Astrocyte (in vitro differentiated cells and primary cell): Measurements from ENCODE around the gene TAF8.

ENCODE experiments used
- EZH2 ChIP-seq: IDR thresholded peaks from 2 replicates; pipeline ENCODE4 v1.6.1; 2012; ENCODE audit warnings: mild to moderate bottlenecking, low read length, inconsistent platforms; ENCODE audit not compliant: insufficient read depth
- TF ChIP-seq, protein P1 (sequence below): IDR thresholded peaks from 2 replicates; pipeline ENCODE4 v1.5.1; 2011; ENCODE audit warnings: low read depth, mild to moderate bottlenecking, inconsistent platforms, low read length, moderate library complexity; ENCODE audit not compliant: insufficient read depth

DNA sequence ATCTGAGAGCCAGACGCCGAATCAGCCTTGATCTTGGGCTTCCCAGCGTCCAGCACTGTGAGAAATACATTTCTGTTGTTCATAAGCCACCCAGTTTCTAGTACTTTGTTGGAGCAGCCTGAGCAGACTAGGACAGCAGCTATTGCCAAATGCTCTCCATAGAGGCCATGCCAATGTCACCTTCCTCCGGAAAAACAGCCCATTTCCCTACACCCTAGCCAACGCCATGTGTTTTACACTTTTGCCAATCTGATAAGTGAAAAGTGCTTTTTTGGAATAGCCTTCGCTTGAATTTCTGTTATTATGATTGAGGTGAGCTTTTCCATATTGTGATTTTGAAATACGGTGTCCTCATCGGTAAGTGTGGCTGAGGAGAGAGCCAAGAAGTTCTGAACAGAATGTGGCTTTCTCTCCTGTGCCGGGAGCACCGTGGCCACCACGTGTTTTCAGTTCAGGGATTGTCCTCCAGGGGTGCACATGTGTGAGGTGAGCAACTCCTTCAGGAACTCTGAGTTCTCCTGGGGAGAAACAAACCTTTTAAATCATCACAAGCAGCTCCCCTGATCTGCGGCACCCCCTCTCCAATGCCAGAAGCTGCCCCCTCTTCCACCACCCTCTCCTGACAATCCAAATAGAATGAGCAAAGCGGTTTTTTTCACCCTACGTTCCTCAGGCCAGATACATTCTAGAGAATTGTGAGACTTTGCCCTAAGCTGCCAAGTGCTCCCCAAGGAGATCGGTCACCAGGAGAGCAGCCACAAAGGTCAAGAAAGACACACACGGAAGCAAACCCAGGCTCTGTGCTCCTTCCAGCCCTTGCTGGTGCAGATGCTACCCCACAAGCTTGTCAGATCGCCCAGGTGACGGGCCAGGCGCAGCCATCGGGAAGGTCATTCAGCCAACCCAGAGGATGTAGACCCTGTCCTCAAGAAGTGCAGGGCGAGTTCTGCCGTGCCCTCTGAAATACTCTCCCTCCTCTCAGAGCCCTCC is 36.0 kb downstream of the TAF8 start:
- TF ChIP-seq, protein P1, sequence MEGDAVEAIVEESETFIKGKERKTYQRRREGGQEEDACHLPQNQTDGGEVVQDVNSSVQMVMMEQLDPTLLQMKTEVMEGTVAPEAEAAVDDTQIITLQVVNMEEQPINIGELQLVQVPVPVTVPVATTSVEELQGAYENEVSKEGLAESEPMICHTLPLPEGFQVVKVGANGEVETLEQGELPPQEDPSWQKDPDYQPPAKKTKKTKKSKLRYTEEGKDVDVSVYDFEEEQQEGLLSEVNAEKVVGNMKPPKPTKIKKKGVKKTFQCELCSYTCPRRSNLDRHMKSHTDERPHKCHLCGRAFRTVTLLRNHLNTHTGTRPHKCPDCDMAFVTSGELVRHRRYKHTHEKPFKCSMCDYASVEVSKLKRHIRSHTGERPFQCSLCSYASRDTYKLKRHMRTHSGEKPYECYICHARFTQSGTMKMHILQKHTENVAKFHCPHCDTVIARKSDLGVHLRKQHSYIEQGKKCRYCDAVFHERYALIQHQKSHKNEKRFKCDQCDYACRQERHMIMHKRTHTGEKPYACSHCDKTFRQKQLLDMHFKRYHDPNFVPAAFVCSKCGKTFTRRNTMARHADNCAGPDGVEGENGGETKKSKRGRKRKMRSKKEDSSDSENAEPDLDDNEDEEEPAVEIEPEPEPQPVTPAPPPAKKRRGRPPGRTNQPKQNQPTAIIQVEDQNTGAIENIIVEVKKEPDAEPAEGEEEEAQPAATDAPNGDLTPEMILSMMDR, result peak; percentile 19
- TF ChIP-seq EZH2, result no peak
